Measurements from ENCODE around the gene ANKFY1.

ANKFY1 gene

DNA sequence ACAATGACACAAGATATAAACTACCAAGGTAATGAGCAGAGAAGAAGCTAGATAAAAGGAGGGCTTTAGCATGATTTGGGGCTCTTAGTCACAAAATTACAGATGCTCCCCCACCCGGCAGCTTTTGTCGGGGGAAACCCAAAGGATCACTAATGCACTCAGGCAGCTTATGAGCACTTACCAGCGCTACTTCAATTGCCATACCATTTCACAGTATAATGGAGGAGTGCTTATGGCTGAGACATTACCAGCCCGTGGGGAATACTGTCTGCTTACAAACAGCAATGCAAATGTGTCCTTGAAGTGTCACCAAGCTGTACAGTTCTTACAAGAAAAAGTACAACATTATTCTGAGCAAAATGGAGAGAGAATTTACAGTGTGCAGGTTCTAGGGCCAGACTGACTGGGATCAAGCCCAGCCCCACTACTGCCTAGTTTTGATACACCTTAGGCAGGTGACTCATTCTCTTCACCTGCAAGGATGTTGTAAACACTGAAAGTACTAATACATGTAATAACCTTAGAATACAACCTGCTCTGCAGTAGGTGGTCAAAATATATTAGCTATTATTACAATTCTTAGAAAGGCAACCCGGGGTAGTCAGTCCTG lies 16.3 kb downstream of the ANKFY1 start:
- FAIRE-seq (no peak), DNase-seq (ENCODE audit: insufficient read length, low spot score) (no peak)
- no peak for TF ChIP-seq POLR2A (IDR thresholded peaks at IDR 0.05; ENCODE audit: low read depth, low read length)

DNA sequence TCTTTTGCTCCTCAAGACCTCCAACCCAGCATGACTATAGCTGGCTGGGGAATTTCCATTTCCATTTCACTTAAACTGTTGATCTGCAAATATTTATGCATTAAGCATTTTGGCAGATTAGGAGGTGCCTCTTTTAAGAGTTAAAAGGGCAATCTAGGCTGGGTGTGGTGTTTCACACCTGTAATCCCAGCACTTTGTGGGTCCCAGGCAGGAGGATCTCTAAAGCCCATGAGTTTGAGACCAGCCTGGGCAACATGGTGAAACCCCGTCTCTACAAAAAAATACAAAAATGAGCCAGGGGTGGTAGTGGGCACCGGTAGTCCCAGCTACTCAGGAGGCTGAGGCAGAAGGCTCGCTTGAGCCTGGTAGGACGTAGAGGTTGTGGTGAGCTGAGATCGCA lies 17.1 kb downstream of the ANKFY1 start:
- FAIRE-seq: no peak
- TF ChIP-seq POLR2A (IDR thresholded peaks at IDR 0.05; ENCODE audit: low read depth, low read length): no peak

DNA sequence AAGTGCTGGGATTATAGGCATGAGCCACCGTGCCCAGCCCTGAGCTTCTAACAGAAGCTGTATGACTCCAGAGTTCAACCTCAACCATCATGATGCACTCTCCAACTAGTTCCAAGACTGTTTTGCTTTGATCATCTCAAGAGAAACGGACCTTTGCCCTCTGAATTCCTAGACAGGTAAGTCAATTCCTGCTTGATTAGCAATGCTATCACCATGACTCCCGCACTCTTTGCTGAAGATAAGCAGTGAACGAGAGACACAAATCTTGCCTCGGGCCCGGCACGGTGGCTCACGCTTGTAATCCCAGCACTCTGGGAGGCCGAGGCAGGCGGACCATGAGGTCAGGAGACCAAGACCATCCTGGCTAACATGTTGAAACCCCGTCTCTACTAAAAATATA lies 22.2 kb downstream of the ANKFY1 start:
- no peak for TF ChIP-seq POLR2A (IDR thresholded peaks at IDR 0.05; ENCODE audit: low read depth, low read length)
- DNase-seq (ENCODE audit: insufficient read length, low spot score): no peak
- FAIRE-seq: no peak

More for the DNA sequence above, 17.1 kb downstream of the ANKFY1 start:
- no peak for DNase-seq (ENCODE audit: insufficient read length, low spot score)

DNA sequence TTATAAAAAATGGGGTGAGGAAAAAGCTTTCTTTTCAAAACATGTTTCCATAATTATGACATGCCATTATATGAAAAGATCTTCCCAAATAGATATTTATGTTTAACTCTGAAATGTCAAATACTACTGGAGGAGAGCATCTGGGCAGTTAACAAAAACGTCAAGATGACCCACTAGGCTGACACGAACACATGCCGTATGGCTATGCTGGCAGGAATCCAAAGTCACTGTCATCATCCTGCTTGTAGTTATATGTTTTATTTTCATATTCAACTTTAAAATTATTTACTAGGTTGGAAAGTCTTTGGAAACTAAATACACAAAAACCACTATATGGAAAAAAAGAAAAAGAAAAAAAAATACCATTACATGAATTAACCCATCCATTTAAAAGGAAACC lies 27.3 kb downstream of the ANKFY1 start:
- TF ChIP-seq POLR2A (IDR thresholded peaks at IDR 0.05; ENCODE audit: low read depth, low read length): no peak
- no peak for FAIRE-seq
- no peak for DNase-seq (ENCODE audit: insufficient read length, low spot score)

DNA sequence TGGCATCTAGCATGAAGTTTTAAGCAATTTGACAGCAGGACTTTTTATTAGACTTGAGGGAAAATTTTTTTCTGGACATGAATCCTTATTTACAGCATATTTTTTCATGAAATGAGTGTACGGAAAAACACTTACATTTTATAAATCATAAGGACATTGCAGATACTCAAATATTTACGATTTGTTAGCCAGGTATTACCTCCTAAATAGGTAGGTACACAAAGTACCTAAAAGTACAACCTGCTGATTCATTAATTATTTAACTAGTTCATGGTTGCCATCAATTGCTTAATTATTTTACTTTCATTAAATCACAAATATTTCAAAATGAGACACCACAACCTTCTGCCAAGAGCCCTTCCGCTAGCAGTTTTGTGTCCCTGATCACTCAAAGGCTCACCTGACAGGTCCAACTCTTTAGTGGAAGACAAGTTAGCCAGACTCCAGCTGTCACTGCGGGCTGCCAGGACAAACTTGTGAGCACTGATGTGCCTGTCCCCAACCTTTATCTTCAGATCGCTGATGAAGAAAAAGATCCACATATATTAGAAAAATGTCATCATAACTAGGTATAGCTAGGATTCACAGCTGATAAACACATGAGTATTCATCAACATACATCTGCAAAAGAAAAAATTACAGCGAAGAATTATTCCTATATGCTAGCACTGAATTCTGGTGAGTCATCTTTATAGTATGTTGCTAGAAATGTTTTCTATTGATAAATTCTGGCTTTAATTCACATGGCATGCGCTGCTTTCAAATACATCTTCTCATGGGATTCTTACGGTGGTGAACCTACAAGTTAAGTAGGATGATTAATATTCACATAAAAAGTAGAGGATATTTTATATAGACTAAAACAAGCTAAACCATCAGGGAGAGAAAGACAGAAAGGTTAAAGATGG lies 28.2 kb downstream of the ANKFY1 start:
- FAIRE-seq: no peak
- no peak for TF ChIP-seq POLR2A (IDR thresholded peaks at IDR 0.05; ENCODE audit: low read depth, low read length)
- no peak for DNase-seq (ENCODE audit: insufficient read length, low spot score)

DNA sequence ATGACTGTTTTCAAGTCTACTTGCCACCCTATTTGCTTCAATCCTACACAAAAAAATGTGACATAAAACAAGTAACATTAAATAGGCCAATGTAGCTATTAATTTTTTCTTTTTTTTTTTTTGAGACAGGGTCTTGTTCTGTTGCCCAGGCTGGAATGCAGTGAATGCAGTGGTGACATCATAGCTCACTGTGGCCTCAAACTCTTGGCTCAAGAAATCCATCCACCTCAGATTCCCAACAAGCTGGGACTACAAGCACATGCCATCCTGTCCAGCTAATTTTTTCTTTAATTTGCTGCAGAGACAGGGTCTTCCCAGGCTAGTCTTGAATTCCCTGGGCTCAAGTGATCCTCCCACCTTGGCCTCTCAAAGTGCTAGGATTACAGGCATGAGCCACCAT lies 29.4 kb downstream of the ANKFY1 start:
- no peak for TF ChIP-seq POLR2A (IDR thresholded peaks at IDR 0.05; ENCODE audit: low read depth, low read length)
- FAIRE-seq: no peak
- no peak for DNase-seq (ENCODE audit: insufficient read length, low spot score)

DNA sequence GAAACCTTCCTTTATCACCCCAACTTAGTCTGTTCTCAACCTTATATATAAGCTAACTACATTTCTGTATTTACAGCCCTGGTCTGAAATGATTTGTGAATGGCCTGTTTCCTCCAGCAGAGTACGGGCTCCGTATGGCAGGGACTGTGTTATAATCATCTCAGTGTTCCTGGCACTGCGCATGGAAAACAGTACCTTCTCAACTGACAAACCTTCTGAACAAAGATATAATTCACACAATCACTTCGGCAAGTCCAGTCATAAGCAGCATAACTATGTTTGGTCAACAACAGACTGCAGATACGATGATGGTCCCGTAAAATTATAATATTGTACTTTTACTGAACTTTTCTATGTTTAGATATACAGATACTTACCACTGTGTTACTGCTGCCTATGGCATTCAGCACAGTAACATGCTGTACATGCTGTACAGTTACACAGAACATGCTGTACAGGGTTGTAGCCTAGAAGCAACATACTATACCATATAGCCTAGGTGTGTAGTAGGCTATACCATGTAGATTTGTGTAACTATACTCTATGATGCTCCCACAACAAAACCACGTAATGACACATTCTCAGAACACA lies 30.0 kb downstream of the ANKFY1 start:
- no peak for FAIRE-seq
- no peak for DNase-seq (ENCODE audit: insufficient read length, low spot score)
- TF ChIP-seq POLR2A (IDR thresholded peaks at IDR 0.05; ENCODE audit: low read depth, low read length): no peak

DNA sequence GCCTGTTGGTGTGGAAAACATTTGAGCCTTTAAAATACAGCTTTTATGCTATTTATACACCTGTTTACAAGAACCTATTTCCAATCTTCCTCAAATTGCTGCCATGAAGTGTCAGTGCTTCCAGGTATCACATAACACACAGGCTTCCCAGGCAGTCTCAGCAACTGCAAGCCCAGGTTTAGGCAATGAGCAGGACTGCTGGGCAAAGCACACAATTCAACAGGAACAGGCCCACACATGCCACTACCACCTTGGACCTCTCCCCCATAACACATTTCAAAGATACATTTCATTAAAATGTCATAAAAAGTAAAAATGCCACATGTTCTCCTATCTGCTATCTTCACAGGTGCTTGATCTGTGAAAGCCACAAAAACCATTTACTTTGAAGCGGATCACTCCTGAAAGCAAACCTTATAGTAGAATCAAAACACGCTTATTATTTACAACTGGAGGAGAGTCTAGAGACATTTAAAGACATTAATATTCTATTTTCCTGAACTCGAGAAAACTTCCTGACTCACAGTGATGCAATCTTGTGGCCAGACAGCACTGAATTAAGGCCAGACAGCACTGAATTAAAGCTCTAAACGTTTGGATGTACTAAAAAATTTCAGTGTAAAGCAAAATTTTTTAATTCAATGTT lies 31.5 kb downstream of the ANKFY1 start:
- no peak for DNase-seq (ENCODE audit: insufficient read length, low spot score)
- no peak for FAIRE-seq
- no peak for TF ChIP-seq POLR2A (IDR thresholded peaks at IDR 0.05; ENCODE audit: low read depth, low read length)

DNA sequence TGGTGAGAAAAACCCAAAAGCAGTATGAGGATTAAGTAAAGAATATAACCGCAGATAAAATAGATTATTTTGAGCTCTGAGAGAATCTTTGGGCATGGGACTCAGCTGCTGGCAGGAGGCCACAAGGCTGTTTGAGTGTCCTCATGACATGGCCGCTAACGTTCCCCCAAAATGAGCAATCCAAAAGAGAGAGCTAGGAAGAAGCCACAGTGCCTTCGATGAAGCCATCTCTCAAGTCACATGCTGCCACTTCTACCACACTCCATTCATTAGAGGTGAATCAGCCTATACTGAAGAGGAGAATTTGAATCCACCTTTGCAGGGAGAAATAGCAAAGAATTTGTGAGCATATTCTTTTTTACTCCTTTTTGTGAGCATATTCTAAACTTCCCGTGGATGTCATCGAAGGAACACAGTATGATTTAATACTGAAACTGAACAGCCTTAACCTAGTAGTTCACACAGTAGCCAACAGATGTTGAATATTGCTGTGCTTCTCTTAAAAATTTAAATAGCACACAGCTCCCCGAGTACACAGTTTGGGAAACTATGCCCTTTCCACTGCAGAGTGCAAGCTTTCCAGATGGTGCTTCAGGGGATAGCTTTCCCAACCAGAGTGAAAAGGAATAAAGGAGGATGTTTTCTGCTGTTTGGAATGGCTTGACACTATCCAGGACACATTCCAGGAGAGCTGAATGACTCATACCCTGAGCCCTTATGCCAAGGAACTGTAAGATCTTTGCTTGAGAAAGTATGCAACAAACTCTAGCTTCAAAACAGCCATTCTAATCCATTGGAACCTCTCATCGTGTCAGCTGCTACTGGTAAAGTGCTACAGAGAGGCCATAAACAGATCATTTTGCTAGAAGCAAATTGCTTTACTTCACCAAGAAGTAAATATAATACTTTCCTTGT lies 33.9 kb downstream of the ANKFY1 start:
- FAIRE-seq: peak; percentile 99
- TF ChIP-seq POLR2A (IDR thresholded peaks at IDR 0.05; ENCODE audit: low read depth, low read length): no peak
- DNase-seq (ENCODE audit: insufficient read length, low spot score): peak; percentile 71

DNA sequence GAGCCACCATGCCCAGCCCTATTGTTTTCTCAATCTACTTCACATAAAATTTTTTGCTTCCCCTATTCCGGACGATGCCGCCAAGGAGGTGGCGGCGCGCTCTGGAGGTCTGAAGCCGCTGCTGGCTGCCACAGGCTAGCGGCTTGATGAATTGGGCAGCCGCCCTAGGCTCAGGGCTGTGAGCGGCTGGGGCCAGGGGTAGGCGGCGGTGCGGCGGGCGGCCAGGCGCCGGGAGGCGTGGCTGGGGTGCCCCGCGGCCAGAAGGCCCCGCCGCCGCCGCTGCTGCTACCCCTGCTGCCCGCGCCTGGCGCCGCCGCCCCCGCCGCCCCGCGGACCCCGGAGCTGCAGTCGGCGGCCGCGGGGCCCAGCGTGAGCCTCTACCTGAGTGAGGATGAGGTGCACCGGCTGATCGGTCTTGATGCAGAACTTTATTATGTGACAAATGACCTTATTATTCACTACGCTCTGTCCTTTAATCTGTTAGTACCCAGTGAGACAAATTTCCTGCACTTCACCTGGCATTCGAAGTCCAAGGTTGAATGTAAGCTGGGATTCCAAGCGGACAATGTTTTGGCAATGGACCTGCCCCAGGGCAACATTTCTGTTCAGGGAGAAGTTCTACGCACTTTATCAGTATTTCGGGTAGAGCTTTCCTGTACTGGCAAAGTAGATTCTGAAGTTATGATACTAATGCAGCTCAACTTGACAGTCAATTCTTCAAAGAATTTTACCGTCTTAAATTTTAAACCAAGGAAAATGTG lies 41.7 kb downstream of the ANKFY1 start:
- no peak for FAIRE-seq
- no peak for TF ChIP-seq POLR2A (IDR thresholded peaks at IDR 0.05; ENCODE audit: low read depth, low read length)
- DNase-seq (ENCODE audit: insufficient read length, low spot score): no peak

DNA sequence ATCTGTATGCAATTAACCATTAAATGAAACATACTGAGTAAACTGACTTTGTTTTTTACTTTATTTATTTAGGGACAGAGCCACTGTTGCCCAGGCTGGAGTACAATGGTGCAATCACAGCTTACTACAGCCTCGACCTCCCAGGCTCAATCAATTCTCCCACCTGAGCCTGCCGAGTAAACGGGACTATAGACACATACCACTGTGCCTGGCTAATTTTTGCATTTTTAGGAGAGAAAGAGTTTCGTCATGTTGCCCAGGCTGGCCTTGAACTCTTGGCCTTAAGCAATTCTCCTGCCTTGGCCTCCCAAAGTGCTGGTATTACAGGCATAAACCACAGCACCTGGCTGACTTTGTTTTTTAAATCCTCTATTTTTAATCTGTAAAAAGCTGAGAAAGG lies 42.6 kb downstream of the ANKFY1 start:
- no peak for DNase-seq (ENCODE audit: insufficient read length, low spot score)
- no peak for TF ChIP-seq POLR2A (IDR thresholded peaks at IDR 0.05; ENCODE audit: low read depth, low read length)
- FAIRE-seq: no peak

DNA sequence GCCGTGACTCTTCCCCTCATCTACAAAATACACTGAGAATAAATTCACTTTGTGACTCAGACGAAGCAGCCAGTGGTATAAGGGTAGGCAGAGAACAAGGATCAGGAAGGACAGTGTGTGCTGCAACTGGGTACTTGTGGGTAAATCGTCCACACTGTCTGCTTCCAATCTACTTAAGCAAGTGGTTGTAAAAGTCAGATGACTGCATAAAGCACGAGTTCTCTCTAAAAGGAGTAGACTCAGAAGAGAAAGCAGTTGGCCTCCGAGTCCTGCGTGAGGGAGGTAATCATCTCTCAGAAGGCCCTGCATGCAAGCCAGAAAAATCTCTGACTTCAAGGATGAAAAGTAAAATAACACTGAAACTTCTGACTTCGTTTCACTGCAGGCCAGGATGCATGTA lies 43.1 kb downstream of the ANKFY1 start:
- no peak for TF ChIP-seq POLR2A (IDR thresholded peaks at IDR 0.05; ENCODE audit: low read depth, low read length)
- FAIRE-seq (no peak), DNase-seq (ENCODE audit: insufficient read length, low spot score) (no peak)

DNA sequence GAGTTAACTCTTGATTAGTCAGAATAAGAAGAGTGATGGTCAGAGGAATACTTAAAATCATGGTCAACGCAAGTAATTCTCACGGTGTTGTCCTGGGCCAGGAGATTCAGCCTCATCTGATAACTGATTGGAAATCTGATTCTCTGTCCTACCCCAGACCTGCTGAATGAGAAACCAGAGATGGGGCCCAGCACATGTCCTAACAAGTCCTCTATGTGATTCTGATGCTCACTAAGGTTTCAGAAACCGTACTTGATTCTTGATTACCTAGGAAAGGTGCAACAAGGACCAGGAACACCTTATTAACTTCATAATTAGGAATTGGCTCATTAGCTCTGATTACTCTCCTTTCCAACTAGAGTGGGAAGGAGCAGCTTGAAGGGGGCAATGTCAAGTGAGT lies 44.5 kb downstream of the ANKFY1 start:
- no peak for DNase-seq (ENCODE audit: insufficient read length, low spot score)
- no peak for TF ChIP-seq POLR2A (IDR thresholded peaks at IDR 0.05; ENCODE audit: low read depth, low read length)
- no peak for FAIRE-seq
